Measurements from ENCODE around the gene RPL18A. TPM values are rescaled to one million over a fixed set of nuclear protein-coding genes. Genes with fewer than 3 reads are reported as not detected.

RPL18A gene
- total RNA-seq, 3 donors from 2014 or later (not counting 1 experiment from before 2014, with no cell fraction given), result 1,015 to 1,285 (median 1,208) TPM

DNA sequence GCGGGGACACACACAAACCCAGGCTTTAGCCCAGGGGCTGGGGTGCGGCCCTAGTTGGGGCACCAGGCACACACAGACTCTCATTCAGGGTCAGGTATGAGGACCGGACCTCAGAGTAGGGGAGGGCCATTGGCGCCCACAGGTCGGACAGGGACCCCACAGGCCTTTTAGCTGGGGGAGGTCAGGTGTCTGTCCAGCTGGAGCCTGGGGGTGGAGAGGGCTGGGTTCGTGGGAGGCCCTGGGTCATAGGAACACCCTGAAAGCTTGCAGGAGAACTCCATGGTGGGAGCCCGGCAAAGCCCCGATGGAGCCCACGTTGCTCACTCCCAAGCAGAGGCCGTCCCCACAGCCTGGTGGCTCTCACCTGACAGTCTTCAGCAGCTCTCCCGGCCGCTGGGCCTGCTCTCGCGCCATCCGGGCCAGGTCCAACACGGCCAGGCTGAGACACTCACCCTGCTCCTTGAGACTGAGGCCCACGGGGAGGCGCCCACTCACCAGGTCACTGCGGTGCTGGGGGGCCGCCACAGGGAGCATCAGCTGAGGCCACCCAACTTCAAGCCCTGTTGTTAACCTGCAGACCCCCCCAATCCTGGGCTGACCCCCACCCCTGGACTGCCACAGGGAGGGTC lies 16.9 kb upstream of the RPL18A start:
- ATAC-seq, result no peak
- Histone ChIP-seq H3K4me1 (ENCODE audit: control insufficient read depth, insufficient read depth, low read length) (peaks cover 49% of the 10 kb centered on the region), H3K27me3 (ENCODE audit: control insufficient read depth, insufficient read depth, low read length) (no peaks in the 10 kb centered on the region), H3K36me3 (ENCODE audit: control insufficient read depth, insufficient read depth, low read length) (peaks cover 56% of the 10 kb centered on the region), H3K9me3 (ENCODE audit: control insufficient read depth, insufficient read depth, low read length) (no peaks in the 10 kb centered on the region), H3K4me3 (ENCODE audit: low read length) (no peak overlapping the region), H3K27ac (ENCODE audit: low read length) (no peak overlapping the region)
- H3K27ac Mint-ChIP-seq, result no peak overlapping the region
- H3K4me1 Mint-ChIP-seq, result peaks cover 6 to 44% of the 10 kb centered on the region in 2 donors
- intact Hi-C loops (cut with micrococcal nuclease), result no loop called here
- DNase-seq, result no peak
- H3K4me3 Mint-ChIP-seq, result no peak overlapping the region
- WGBS (ENCODE audit: insufficient coverage), result 95% methylated on average over 20 of the region's 20 CpGs
- TF ChIP-seq, protein P1, sequence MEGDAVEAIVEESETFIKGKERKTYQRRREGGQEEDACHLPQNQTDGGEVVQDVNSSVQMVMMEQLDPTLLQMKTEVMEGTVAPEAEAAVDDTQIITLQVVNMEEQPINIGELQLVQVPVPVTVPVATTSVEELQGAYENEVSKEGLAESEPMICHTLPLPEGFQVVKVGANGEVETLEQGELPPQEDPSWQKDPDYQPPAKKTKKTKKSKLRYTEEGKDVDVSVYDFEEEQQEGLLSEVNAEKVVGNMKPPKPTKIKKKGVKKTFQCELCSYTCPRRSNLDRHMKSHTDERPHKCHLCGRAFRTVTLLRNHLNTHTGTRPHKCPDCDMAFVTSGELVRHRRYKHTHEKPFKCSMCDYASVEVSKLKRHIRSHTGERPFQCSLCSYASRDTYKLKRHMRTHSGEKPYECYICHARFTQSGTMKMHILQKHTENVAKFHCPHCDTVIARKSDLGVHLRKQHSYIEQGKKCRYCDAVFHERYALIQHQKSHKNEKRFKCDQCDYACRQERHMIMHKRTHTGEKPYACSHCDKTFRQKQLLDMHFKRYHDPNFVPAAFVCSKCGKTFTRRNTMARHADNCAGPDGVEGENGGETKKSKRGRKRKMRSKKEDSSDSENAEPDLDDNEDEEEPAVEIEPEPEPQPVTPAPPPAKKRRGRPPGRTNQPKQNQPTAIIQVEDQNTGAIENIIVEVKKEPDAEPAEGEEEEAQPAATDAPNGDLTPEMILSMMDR (IDR thresholded peaks at IDR 0.05), result no peak
- no peaks in the 10 kb centered on the region for H3K9me3 Mint-ChIP-seq
- H3K36me3 Mint-ChIP-seq, result peaks cover 4% of the 10 kb centered on the region
- H3K27me3 Mint-ChIP-seq (ENCODE audit: low read depth in 2 of 2), result no peaks in the 10 kb centered on the region

DNA sequence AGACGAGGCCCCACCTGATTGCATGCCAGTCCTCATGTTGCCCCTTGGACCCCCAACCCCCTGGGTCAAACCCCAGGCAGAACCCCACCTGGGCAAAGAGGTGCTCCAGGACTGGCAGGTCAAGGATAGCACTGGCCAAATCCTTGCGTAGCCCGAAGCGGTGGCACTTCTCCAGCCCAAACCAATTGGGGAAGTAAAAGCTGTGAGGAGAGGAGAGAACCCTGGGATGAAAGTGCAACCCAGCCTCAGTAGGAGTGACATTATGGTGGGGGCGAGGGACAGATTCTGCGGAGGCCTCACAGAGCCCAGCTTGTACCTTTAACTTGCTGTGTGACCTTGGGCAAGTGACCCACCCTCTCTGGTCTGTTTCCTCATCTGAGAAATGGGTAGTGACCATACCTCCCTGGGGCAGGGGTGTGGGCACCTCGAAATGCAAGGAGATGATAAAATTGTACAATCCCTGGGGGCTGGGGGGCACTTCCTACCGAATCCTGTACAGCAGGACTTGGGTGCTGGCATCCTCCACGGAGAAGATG lies 16.4 kb upstream of the RPL18A start:
- H3K4me1 ChIP-seq (ENCODE audit: control insufficient read depth, insufficient read depth, low read length), result peaks cover 55% of the 10 kb centered on the region
- peaks cover 11 to 50% of the 10 kb centered on the region in 2 donors for H3K4me1 Mint-ChIP-seq
- H3K9me3 ChIP-seq (ENCODE audit: control insufficient read depth, insufficient read depth, low read length), result no peaks in the 10 kb centered on the region
- H3K27ac ChIP-seq (ENCODE audit: low read length), result no peak overlapping the region
- intact Hi-C loops (cut with micrococcal nuclease), result no loop called here
- peaks cover 50% of the 10 kb centered on the region for H3K36me3 ChIP-seq (ENCODE audit: control insufficient read depth, insufficient read depth, low read length)
- no peaks in the 10 kb centered on the region for H3K27me3 Mint-ChIP-seq (ENCODE audit: low read depth in 2 of 2)
- TF ChIP-seq, protein P1 (IDR thresholded peaks at IDR 0.05), result no peak
- H3K27ac Mint-ChIP-seq, result peak overlapping the region; percentile 31 to 76
- no peak overlapping the region for H3K4me3 Mint-ChIP-seq
- no peak for DNase-seq
- H3K27me3 ChIP-seq (ENCODE audit: control insufficient read depth, insufficient read depth, low read length), result no peaks in the 10 kb centered on the region
- no peaks in the 10 kb centered on the region for H3K9me3 Mint-ChIP-seq
- no peak overlapping the region for H3K4me3 ChIP-seq (ENCODE audit: low read length)
- H3K36me3 Mint-ChIP-seq, result no peaks in the 10 kb centered on the region
- 95% methylated on average over 9 of the region's 9 CpGs for WGBS (ENCODE audit: insufficient coverage)
- no peak for ATAC-seq

DNA sequence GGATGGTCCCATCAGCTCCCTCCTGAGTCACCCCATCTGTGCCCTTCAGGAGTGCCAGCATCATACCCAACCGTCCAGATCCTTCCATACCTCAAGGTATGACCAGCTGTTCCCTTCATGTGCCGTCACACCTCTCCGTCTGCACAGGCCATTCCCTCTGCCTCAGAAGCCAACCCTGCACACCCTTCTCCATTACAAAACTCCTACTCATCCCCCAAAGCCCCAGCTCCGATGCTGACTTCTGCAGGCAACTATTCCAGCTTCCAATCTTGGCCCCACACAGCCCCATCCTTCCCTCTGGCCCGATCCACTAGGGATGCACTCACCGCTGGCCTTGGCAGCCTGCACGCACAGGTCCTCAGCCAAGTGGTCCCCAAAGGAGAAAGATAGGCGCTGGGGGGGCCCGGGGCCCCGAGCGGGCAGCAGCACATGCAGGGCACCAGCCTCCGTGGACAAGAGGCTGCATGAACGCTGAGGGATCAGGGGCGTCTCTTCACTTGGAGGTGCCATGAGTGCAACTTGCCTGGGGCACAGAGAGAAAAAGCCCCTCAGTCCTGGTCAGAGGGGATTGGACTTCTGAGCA lies 15.7 kb upstream of the RPL18A start:
- no peak overlapping the region for H3K27ac ChIP-seq (ENCODE audit: low read length)
- Mint-ChIP-seq H3K27ac (peak overlapping the region; percentile 31 to 76), H3K36me3 (no peaks in the 10 kb centered on the region), H3K9me3 (no peaks in the 10 kb centered on the region), H3K4me3 (no peak overlapping the region), H3K27me3 (ENCODE audit: low read depth in 2 of 2) (no peaks in the 10 kb centered on the region), H3K4me1 (peaks cover 17 to 56% of the 10 kb centered on the region in 2 donors)
- TF ChIP-seq, protein P1 (IDR thresholded peaks at IDR 0.05), result no peak
- ATAC-seq (no peak), DNase-seq (no peak)
- H3K4me1 ChIP-seq (ENCODE audit: control insufficient read depth, insufficient read depth, low read length), result peaks cover 61% of the 10 kb centered on the region
- WGBS (ENCODE audit: insufficient coverage), result 92% methylated on average over 14 of the region's 14 CpGs
- intact Hi-C loops (cut with micrococcal nuclease), result no loop called here
- no peaks in the 10 kb centered on the region for H3K27me3 ChIP-seq (ENCODE audit: control insufficient read depth, insufficient read depth, low read length)
- H3K9me3 ChIP-seq (ENCODE audit: control insufficient read depth, insufficient read depth, low read length), result no peaks in the 10 kb centered on the region
- no peak overlapping the region for H3K4me3 ChIP-seq (ENCODE audit: low read length)
- H3K36me3 ChIP-seq (ENCODE audit: control insufficient read depth, insufficient read depth, low read length), result peaks cover 47% of the 10 kb centered on the region

Data from natural killer cell (primary cell).